ENCODE measurements around the gene TMEM150A. TPM values are rescaled to one million over a fixed set of nuclear protein-coding genes. Genes with fewer than 3 reads are reported as not detected.

Gene TMEM150A
- total and polyA plus RNA-seq, 2 of the 13 experiments (the other 11 are each of a cell fraction or from before 2014, with no cell fraction given): 30.1 to 70.4 TPM

GRCh38 chr2:85611705-85612587 lies 9.4 kb upstream of the TMEM150A start, which contains the start of gene C2orf68 (continued):
- TF ChIP-seq ARID5B (CRISPR knock-in tag; IDR thresholded peaks at IDR 0.05) (no peak; the same call in none of the 2 replicates), ZNF562 (CRISPR knock-in tag; IDR thresholded peaks at IDR 0.05; ENCODE audit: borderline replicate concordance) (no peak), SRY (CRISPR knock-in tag; IDR thresholded peaks at IDR 0.05) (peak; percentile 54), SP5 (CRISPR knock-in tag; IDR thresholded peaks at IDR 0.05; ENCODE audit: borderline replicate concordance, low read depth) (peak; percentile 66; the same call in 1 of the 2 replicates), HDAC6 (IDR thresholded peaks at IDR 0.05; ENCODE audit: low read depth, low read length) (no peak), KLF9 (CRISPR knock-in tag; IDR thresholded peaks at IDR 0.05; ENCODE audit: low read depth) (peak; percentile 64; the same call in 1 of the 2 replicates), MATR3 (CRISPR knock-in tag; IDR thresholded peaks at IDR 0.05) (0 out of 2 replicates have a peak, but pooled peaks have one; percentile 88), HMGXB3 (CRISPR knock-in tag; IDR thresholded peaks at IDR 0.05; ENCODE audit: borderline replicate concordance) (peak; percentile 32; the same call in 1 of the 2 replicates), PBX2 (CRISPR knock-in tag; IDR thresholded peaks at IDR 0.05) (no peak)
